ENCODE measurements around the gene LNP1. TPM values are rescaled to one million over a fixed set of nuclear protein-coding genes. Genes with fewer than 3 reads are reported as not detected.

LNP1 gene
- total and polyA plus RNA-seq, 2 of the 8 experiments (the other 6 are each of a cell fraction or from before 2014, with no cell fraction given), result 6.6 to 8.7 TPM

DNA sequence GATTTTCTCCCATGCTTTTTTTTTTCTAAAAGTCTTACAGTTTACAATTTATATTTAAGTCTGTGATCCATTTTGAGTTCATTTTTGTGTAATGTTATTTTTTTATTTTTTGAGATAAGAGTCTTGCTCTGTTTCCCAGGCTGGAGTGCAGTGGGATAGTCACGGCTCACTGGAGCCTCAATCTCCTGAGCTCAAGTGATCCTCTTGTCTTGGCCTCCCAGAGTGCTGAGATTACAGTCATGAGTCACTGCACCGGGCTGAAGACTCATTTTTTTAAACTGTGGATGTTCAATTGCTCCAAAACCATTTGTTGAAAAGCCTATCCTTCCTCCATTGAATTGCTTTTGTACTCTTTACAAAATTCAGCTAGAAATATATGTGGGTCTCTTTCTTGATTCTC lies 19.5 kb downstream of the LNP1 start:
- ChIA-PET POLR2A (ENCODE audit: partially characterized antibody) (interaction anchor here (1.0 kb wide), 1 partner anchor 19 kb away, joined by 4 read pairs; the partner anchor contains the start of gene LNP1), CTCF (ENCODE audit: partially characterized antibody) (no interaction called here)
- Histone ChIP-seq H3K4ac (replicated peaks; ENCODE audit: insufficient read length, low read depth, low read length) (no peak overlapping the region), H3K4me1 (replicated peaks in 1 of 4; ENCODE audit: control insufficient read depth in 3 of 4, insufficient read depth in 4 of 4, low read length in 3 of 4) (no peaks in the 10 kb centered on the region), H4K5ac (ENCODE audit: insufficient read length, low read depth, low read length) (no peak overlapping the region), H4K20me1 (replicated peaks in 1 of 2; ENCODE audit: control insufficient read depth in 1 of 2, insufficient read depth in 2 of 2, low read length in 2 of 2) (no peaks in the 10 kb centered on the region), H3K18ac (ENCODE audit: extremely low read depth, low read length) (no peak overlapping the region), H3K79me2 (ENCODE audit: control insufficient read depth in 1 of 2, insufficient read depth in 2 of 2, low read length in 2 of 2) (no peaks in the 10 kb centered on the region), H3K27me3 (replicated peaks in 1 of 4; ENCODE audit: control insufficient read depth in 3 of 4, extremely low read depth in 1 of 4, insufficient read depth in 3 of 4, low read length in 3 of 4) (no peaks in the 10 kb centered on the region), H3K23ac (ENCODE audit: insufficient read length) (no peak overlapping the region), H3K4me2 (ENCODE audit: insufficient read depth in 1 of 2, low read depth in 2 of 2, low read length in 2 of 2) (no peak overlapping the region), H2BK5ac (ENCODE audit: low read depth, low read length) (no peak overlapping the region), H2BK120ac (replicated peaks; ENCODE audit: low read depth, low read length) (no peak overlapping the region), H2BK12ac (ENCODE audit: low read depth, low read length) (no peak overlapping the region), H2BK20ac (ENCODE audit: low read length) (no peak overlapping the region), H2AFZ (ENCODE audit: low read length) (no peak overlapping the region), H2BK15ac (ENCODE audit: low read length) (no peak overlapping the region), H4K8ac (ENCODE audit: extremely low read depth, insufficient read depth, low read length) (no peak overlapping the region), H3K79me1 (ENCODE audit: low read depth, low read length) (no peaks in the 10 kb centered on the region), H3K56ac (replicated peaks; ENCODE audit: insufficient read length, low read depth, low read length) (no peak overlapping the region), H3K9ac (replicated peaks in 1 of 4; ENCODE audit: extremely low read depth in 1 of 4, low read depth in 3 of 4, low read length in 3 of 4) (no peak overlapping the region), H4K91ac (replicated peaks; ENCODE audit: insufficient read length, low read length) (no peak overlapping the region), H3K36me3 (ENCODE audit: control insufficient read depth in 2 of 4, insufficient read depth in 4 of 4, low read length in 3 of 4) (no peaks in the 10 kb centered on the region), H3K27ac (ENCODE audit: low read depth, low read length) (no peak overlapping the region), H3K23me2 (ENCODE audit: low read depth, low read length) (no peaks in the 10 kb centered on the region), H3K9me3 (ENCODE audit: insufficient read depth in 2 of 2, low read depth in 1 of 2, low read length in 1 of 2) (no peaks in the 10 kb centered on the region), H2AK5ac (ENCODE audit: low read depth, low read length) (no peak overlapping the region), H3K14ac (ENCODE audit: insufficient read length) (no peak overlapping the region), H3K4me3 (ENCODE audit: extremely low read depth in 1 of 4, insufficient read depth in 2 of 4, low read depth in 3 of 4, low read length in 4 of 4) (no peak overlapping the region)
- no peak for DNase-seq (ENCODE audit: low read depth in 1 of 2, low spot score in 2 of 2)
- FAIRE-seq, result no peak
- WGBS, 2 experiments (ENCODE audit: extremely low coverage in 1 of 2, insufficient coverage in 1 of 2, insufficient read length in 1 of 2, insufficient replicate concordance in 2 of 2, low coverage in 1 of 2, low lambda C conversion rate in 2 of 2, missing lambda C conversion rate in 1 of 2), result 87% methylated on average over 2 of the region's 2 CpGs; no CpG with 5 or more reads in 1 of the 2 experiments
- no peak for TF ChIP-seq CHD2 (IDR thresholded peaks at IDR 0.05; ENCODE audit: low read length)
- TF ChIP-seq POLR2AphosphoS5 (IDR thresholded peaks at IDR 0.05; ENCODE audit: low read depth, low read length), result no peak
- no peak for TF ChIP-seq KDM1A (IDR thresholded peaks at IDR 0.05; ENCODE audit: borderline replicate concordance, low read length)
- no peak for TF ChIP-seq TAF1 (IDR thresholded peaks at IDR 0.05; ENCODE audit: low read depth, low read length)
- no peak for TF ChIP-seq SIRT6 (IDR thresholded peaks at IDR 0.05; ENCODE audit: low read length)
- TF ChIP-seq CHD1 (IDR thresholded peaks at IDR 0.05; ENCODE audit: low read depth, low read length), result no peak
- no peak for TF ChIP-seq CREB1 (IDR thresholded peaks at IDR 0.05)
- TF ChIP-seq RFX5 (IDR thresholded peaks at IDR 0.05; ENCODE audit: borderline replicate concordance, low read depth, low read length), result no peak
- TF ChIP-seq CBX8 (IDR thresholded peaks at IDR 0.05; ENCODE audit: borderline replicate concordance, low read depth, low read length), result no peak
